CD14-positive monocyte (primary cell): Measurements from ENCODE around the gene ZNF83. TPM values are rescaled to one million over a fixed set of nuclear protein-coding genes. Genes with fewer than 3 reads are reported as not detected.

Source experiments
- DNase-seq, 3 donors: peaks; one replicate each; pipeline ENCODE4 v3.0.0-alpha.2; 2011 to 2022
- H2AFZ ChIP-seq: 2 replicates; pipeline ENCODE4 v1.6.0; 2012; ENCODE audit warnings: mild to moderate bottlenecking, low read depth, low read length, inconsistent platforms; ENCODE audit not compliant: insufficient read depth, poor library complexity, severe bottlenecking
- H3K27ac ChIP-seq, 2 donors: 1 replicate in 1 of 2; 2 replicates in 1 of 2; pipeline ENCODE4 v1.5.1; 2012 to 2013; ENCODE audit warnings: low read length in 2 of 2, control low read depth in 1 of 2, inconsistent platforms in 1 of 2, low read depth in 1 of 2, mild to moderate bottlenecking in 1 of 2
- H3K27me3 ChIP-seq, 2 donors: one replicate each; pipeline versions ENCODE4 v1.6.0 to v1.6.1; 2011 to 2013; ENCODE audit warnings: low read length in 2 of 2; ENCODE audit not compliant: control insufficient read depth in 2 of 2, insufficient read depth in 2 of 2
- H3K36me3 ChIP-seq, 2 donors: replicated peaks in 1 of 2; 1 replicate in 1 of 2; 2 replicates in 1 of 2; pipeline versions ENCODE4 v1.5.1 to v1.6.1; 2012 to 2013; ENCODE audit warnings: low read length in 2 of 2, control low read depth in 1 of 2, inconsistent platforms in 1 of 2, mild to moderate bottlenecking in 1 of 2; ENCODE audit not compliant: insufficient read depth in 2 of 2, control insufficient read depth in 1 of 2
- H3K4me1 ChIP-seq, 2 donors: 1 replicate in 1 of 2; 2 replicates in 1 of 2; pipeline versions ENCODE4 v1.5.1 to v1.6.1; 2012 to 2013; ENCODE audit warnings: low read length in 2 of 2, control low read depth in 1 of 2, inconsistent platforms in 1 of 2, mild to moderate bottlenecking in 1 of 2, moderate library complexity in 1 of 2; ENCODE audit not compliant: insufficient read depth in 2 of 2, control insufficient read depth in 1 of 2
- H3K4me2 ChIP-seq: replicated peaks from 2 replicates; pipeline ENCODE3; 2012; ENCODE audit warnings: low read length, moderate library complexity, mild to moderate bottlenecking; ENCODE audit not compliant: poor library complexity, severe bottlenecking; ENCODE audit errors: extremely low read depth
- H3K4me3 ChIP-seq, 3 experiments: fragments of 200-600 bp in 1 of 3; sonication (generic) in 1 of 3; replicated peaks in 1 of 3; 1 replicate in 2 of 3; 2 replicates in 1 of 3; pipeline ENCODE4 v1.5.1; 2011 to 2013; ENCODE audit warnings: low read length in 3 of 3, mild to moderate bottlenecking in 3 of 3, control low read depth in 2 of 3, low read depth in 2 of 3, inconsistent platforms in 1 of 3, moderate library complexity in 1 of 3
- H3K79me2 ChIP-seq: 2 replicates; pipeline ENCODE4 v1.6.0; 2012; ENCODE audit warnings: mild to moderate bottlenecking, control low read depth, inconsistent platforms, low read length, moderate library complexity; ENCODE audit not compliant: insufficient read depth
- H3K9ac ChIP-seq: 2 replicates; pipeline ENCODE4 v1.6.0; 2017; ENCODE audit warnings: low read length, mild to moderate bottlenecking; ENCODE audit not compliant: insufficient read depth, poor library complexity, severe bottlenecking
- H3K9me3 ChIP-seq, 2 donors: replicated peaks in 1 of 2; 1 replicate in 1 of 2; 2 replicates in 1 of 2; pipeline versions ENCODE4 v1.5.1 to v1.6.1; 2012 to 2013; ENCODE audit warnings: low read length in 2 of 2, control low read depth in 1 of 2; ENCODE audit not compliant: control insufficient read depth in 1 of 2, insufficient read depth in 1 of 2
- H4K20me1 ChIP-seq: 2 replicates; pipeline ENCODE4 v1.6.0; 2012; ENCODE audit warnings: mild to moderate bottlenecking, low read length, control low read depth, moderate library complexity; ENCODE audit not compliant: insufficient read depth
- H3K27ac Mint-ChIP-seq, 7 donors: one replicate each; pipeline ENCODE4 v1.8.0; 2020; ENCODE audit warnings: mild to moderate bottlenecking in 7 of 7, mixed read lengths in 7 of 7, moderate library complexity in 6 of 7, inconsistent platforms in 2 of 7
- H3K27me3 Mint-ChIP-seq, 3 donors: one replicate each; pipeline ENCODE4 v1.8.0; 2021 to 2022; ENCODE audit warnings: low read depth in 3 of 3, mild to moderate bottlenecking in 3 of 3, mixed read lengths in 3 of 3, moderate library complexity in 3 of 3, inconsistent platforms in 1 of 3
- H3K36me3 Mint-ChIP-seq, 2 donors: one replicate each; pipeline ENCODE4 v1.8.0; 2020; ENCODE audit warnings: mixed read lengths in 2 of 2, inconsistent platforms in 1 of 2, mild to moderate bottlenecking in 1 of 2
- H3K4me1 Mint-ChIP-seq: one replicate; pipeline ENCODE4 v1.8.0; 2020; ENCODE audit warnings: mild to moderate bottlenecking, mixed read lengths
- H3K4me3 Mint-ChIP-seq, 2 donors: one replicate each; pipeline ENCODE4 v1.8.0; 2020; ENCODE audit warnings: mild to moderate bottlenecking in 2 of 2, mixed read lengths in 2 of 2, moderate library complexity in 1 of 2
- H3K9me3 Mint-ChIP-seq, 7 donors: one replicate each; pipeline ENCODE4 v1.8.0; 2020 to 2022; ENCODE audit warnings: mixed read lengths in 7 of 7, mild to moderate bottlenecking in 6 of 7, moderate library complexity in 6 of 7, inconsistent platforms in 2 of 7
- CTCF ChIP-seq: fragments of 200-600 bp; IDR thresholded peaks from one replicate; pipeline ENCODE4 v1.8.0; 2022; ENCODE audit warnings: antibody characterized with exemption, mild to moderate bottlenecking
- WGBS: methylation state at CpG from one replicate; pipeline ENCODE4 v1.1.5; 2013; ENCODE audit warnings: missing lambda C conversion rate; ENCODE audit not compliant: insufficient coverage; 5-methylcytosine and 5-hydroxymethylcytosine counted together
- intact Hi-C, 2 donors: fragments of 100-400 bp; cut with micrococcal nuclease; formaldehyde crosslinking; loops; one replicate each; pipeline versions ENCODE4 v1.15.0 to v1.15.1; 2023
- polyA plus RNA-seq, 3 donors: library from polyadenylated mRNA; depleted of rRNA in 1 of 3; unstranded in 2 of 3; stranded (reverse) in 1 of 3; fragments of 300-500 nt in 2 of 3; fragments of >200 nt in 1 of 3; fragmentation: Illumina TruSeq in 2 of 3; gene quantifications; 1 replicate in 2 of 3; 2 replicates in 1 of 3; pipeline ENCODE4 v1.2.3, GENCODE V29; 2012 to 2021
- small RNA-seq: library from RNA; depleted of rRNA; stranded (forward); fragments of <200 nt; gene quantifications from one replicate; pipeline ENCODE3, GENCODE V24; 2012; ENCODE audit warnings: low read depth; ENCODE audit not compliant: insufficient read length

Gene ZNF83
- polyA plus RNA-seq, 3 donors = 2.4 to 47.1 (median 7.2) TPM

GRCh38 chr19:52566121-52566520 lies 72.0 kb downstream of the ZNF83 start:
- H3K27ac Mint-ChIP-seq = no peak overlapping the region
- Histone ChIP-seq H3K79me2 (peaks cover 11% of the 10 kb centered on the region), H3K4me2 (no peak overlapping the region), H3K4me1 (peaks cover 11 to 13% of the 10 kb centered on the region in 2 donors), H3K9ac (no peak overlapping the region), H4K20me1 (no peaks in the 10 kb centered on the region), H3K36me3 (peaks cover 0 to 36% of the 10 kb centered on the region in 2 donors), H3K27me3 (no peaks in the 10 kb centered on the region), H3K9me3 (peaks cover 74 to 82% of the 10 kb centered on the region in 2 donors), H2AFZ (no peak overlapping the region), H3K27ac (no peak overlapping the region), H3K4me3 (no peak overlapping the region)
- H3K36me3 Mint-ChIP-seq = peaks cover 13 to 33% of the 10 kb centered on the region in 2 donors
- intact Hi-C loops = no loop called here
- no peak overlapping the region for H3K4me3 Mint-ChIP-seq
- TF ChIP-seq CTCF = no peak
- DNase-seq = no peak
- peaks cover 41 to 96% (median 88%) of the 10 kb centered on the region in 7 donors for H3K9me3 Mint-ChIP-seq
- no CpG with 5 or more reads among the region's 6 CpGs for WGBS
- H3K4me1 Mint-ChIP-seq = peaks cover 12% of the 10 kb centered on the region
- H3K27me3 Mint-ChIP-seq = peaks cover 0 to 1% (median 0%) of the 10 kb centered on the region in 3 donors

Small RNA genes lying within 50 kb of the gene (small RNA-seq; reads per million reads assigned to genes)
- not detected for gene RPL39P34

Other genes starting within 250 kb of the ZNF83 start
- 1 to 10 TPM in 1 of 3 donors, under 1 TPM in 2; 0.67 to 4.8 (median 0.86) TPM for gene ZNF528, start 240.5 kb downstream of the ZNF83 start, polyA plus RNA-seq
- gene ZNF534, start 209.2 kb downstream of the ZNF83 start, polyA plus RNA-seq = not detected
- gene ZNF578, start 184.8 kb downstream of the ZNF83 start, polyA plus RNA-seq = under 1 TPM in 1 of 3 donors, not detected in 2; 0.05 TPM
- 1 to 10 TPM; 2.6 to 9.2 (median 3.4) TPM for gene ZNF808, start 110.7 kb downstream of the ZNF83 start, polyA plus RNA-seq
- 1 to 10 TPM; 4.8 to 8.2 (median 5.6) TPM for gene ZNF701, start 68.1 kb downstream of the ZNF83 start, polyA plus RNA-seq
- gene ZNF611, start 96.7 kb upstream of the ZNF83 start, polyA plus RNA-seq = 10 to 100 TPM in 2 of 3 donors, 1 to 10 TPM in 1; 5.5 to 20.2 (median 12.0) TPM
- gene ZNF600, start 148.4 kb upstream of the ZNF83 start, polyA plus RNA-seq = 1 to 10 TPM; 1.9 to 9.2 (median 2.5) TPM
- 10 to 100 TPM in 2 of 3 donors, 1 to 10 TPM in 1; 2.4 to 21.2 (median 15.0) TPM for gene ZNF28, start 183.3 kb upstream of the ZNF83 start, polyA plus RNA-seq
- gene ZNF468, start 219.3 kb upstream of the ZNF83 start, polyA plus RNA-seq = 10 to 100 TPM in 2 of 3 donors, 1 to 10 TPM in 1; 6.2 to 16.1 (median 10.6) TPM